ENCODE data around the gene TRIM14.
A peak's percentile ranks its signal among the peaks of the same experiment; 100 is the strongest.
"Not testable (repeated sequence)": the region's sequence is repeated elsewhere in the genome, so short reads cannot be mapped to it uniquely, and the experiment has no call there.

Gene TRIM14

GRCh38 chr9:98104445-98104881 lies 14.6 kb downstream of the TRIM14 start:
- DNase-seq = no peak

GRCh38 chr9:98101868-98102273 lies 17.2 kb downstream of the TRIM14 start:
- peak; percentile 22 for DNase-seq

- DNase-seq = no peak
Measured at GRCh38 chr9:98101416-98101815, 17.6 kb downstream of the TRIM14 start.

GRCh38 chr9:98100456-98100855 lies 18.6 kb downstream of the TRIM14 start:
- no peak for DNase-seq

- DNase-seq = peak; percentile 42
Measured at GRCh38 chr9:98099898-98100297, 19.1 kb downstream of the TRIM14 start.

GRCh38 chr9:98099346-98099745 lies 19.7 kb downstream of the TRIM14 start:
- DNase-seq = no peak

GRCh38 chr9:98097836-98098235 lies 21.2 kb downstream of the TRIM14 start:
- DNase-seq = peak; percentile 48

GRCh38 chr9:98096091-98096490 lies 22.9 kb downstream of the TRIM14 start:
- DNase-seq = no peak

GRCh38 chr9:98095401-98095800 lies 23.6 kb downstream of the TRIM14 start:
- no peak for DNase-seq

GRCh38 chr9:98094851-98095250 lies 24.2 kb downstream of the TRIM14 start:
- no peak for DNase-seq

GRCh38 chr9:98094316-98094715 lies 24.7 kb downstream of the TRIM14 start:
- no peak for DNase-seq

GRCh38 chr9:98092613-98092931 lies 26.4 kb downstream of the TRIM14 start:
- DNase-seq = no peak

- no peak for DNase-seq
Measured at GRCh38 chr9:98091735-98092612, 27.0 kb downstream of the TRIM14 start.

GRCh38 chr9:98090674-98091073 lies 28.3 kb downstream of the TRIM14 start:
- not testable (repeated sequence) for DNase-seq

GRCh38 chr9:98087420-98088354 lies 31.3 kb downstream of the TRIM14 start:
- no peak for DNase-seq

- DNase-seq = no peak
Measured at GRCh38 chr9:98086461-98086860, 32.6 kb downstream of the TRIM14 start.

GRCh38 chr9:98085944-98086343 lies 33.1 kb downstream of the TRIM14 start:
- no peak for DNase-seq

GRCh38 chr9:98085058-98085457 lies 34.0 kb downstream of the TRIM14 start:
- no peak for DNase-seq

GRCh38 chr9:98084396-98084795 lies 34.6 kb downstream of the TRIM14 start:
- DNase-seq = no peak

- no peak for DNase-seq
Measured at GRCh38 chr9:98083566-98084183, 35.3 kb downstream of the TRIM14 start.

GRCh38 chr9:98083061-98083501 lies 35.9 kb downstream of the TRIM14 start:
- no peak for DNase-seq

- no peak for DNase-seq
Measured at GRCh38 chr9:98081477-98082219, 37.4 kb downstream of the TRIM14 start.

GRCh38 chr9:98080780-98081179 lies 38.2 kb downstream of the TRIM14 start:
- no peak for DNase-seq

Measured in NCI-H1092 treated with DMSO at 0.1 percent for 48 hours (cell line).